Measurements from ENCODE around the gene SLC4A9.

The SLC4A9 gene

GRCh38 chr5:140358738-140359310, 1.2 kb upstream of the SLC4A9 start:
- Mint-ChIP-seq H3K9me3 (no peaks in the 10 kb centered on the region), H3K27ac (no peak overlapping the region), H3K4me3 (no peak overlapping the region), H3K4me1 (peaks cover 5% of the 10 kb centered on the region), H3K36me3 (ENCODE audit: low read depth) (no peaks in the 10 kb centered on the region), H3K27me3 (ENCODE audit: low read depth) (no peaks in the 10 kb centered on the region)
- TF ChIP-seq CTCF (IDR thresholded peaks at IDR 0.05; ENCODE audit: unreplicated experiment in 3 of 3): peak; percentile 34 to 42 (median 42)

- no peaks in the 10 kb centered on the region for H3K9me3 Mint-ChIP-seq
- no peak overlapping the region for H3K4me3 Mint-ChIP-seq
- H3K27me3 Mint-ChIP-seq (ENCODE audit: low read depth): no peaks in the 10 kb centered on the region
- no peak overlapping the region for H3K27ac Mint-ChIP-seq
- TF ChIP-seq CTCF (IDR thresholded peaks at IDR 0.05; ENCODE audit: unreplicated experiment in 3 of 3): no peak
- H3K4me1 Mint-ChIP-seq: peaks cover 5% of the 10 kb centered on the region
- H3K36me3 Mint-ChIP-seq (ENCODE audit: low read depth): no peaks in the 10 kb centered on the region
Observed at GRCh38 chr5:140360681-140361479, 886 bp downstream of the SLC4A9 start.

DNA sequence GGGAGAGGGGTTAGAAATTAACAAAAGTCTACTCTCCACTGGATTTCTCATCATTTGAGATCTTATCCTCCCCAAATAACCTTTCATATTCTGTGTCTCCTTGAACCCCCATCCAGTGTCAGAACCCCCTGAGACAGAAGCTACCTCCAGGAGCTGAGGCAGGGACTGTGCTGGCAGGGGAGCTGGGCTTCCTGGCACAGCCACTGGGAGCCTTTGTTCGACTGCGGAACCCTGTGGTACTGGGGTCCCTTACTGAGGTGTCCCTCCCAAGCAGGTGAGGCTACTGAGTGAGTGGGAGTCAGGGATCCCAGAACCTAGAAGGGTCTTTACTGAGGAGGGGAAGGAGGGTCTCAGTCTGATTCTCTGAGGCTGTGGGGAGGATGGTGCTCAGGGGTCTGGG, 1.9 kb downstream of the SLC4A9 start:
- H3K36me3 Mint-ChIP-seq (ENCODE audit: low read depth): no peaks in the 10 kb centered on the region
- H3K27ac Mint-ChIP-seq: no peak overlapping the region
- peaks cover 5% of the 10 kb centered on the region for H3K4me1 Mint-ChIP-seq
- no peaks in the 10 kb centered on the region for H3K9me3 Mint-ChIP-seq
- H3K27me3 Mint-ChIP-seq (ENCODE audit: low read depth): no peaks in the 10 kb centered on the region
- H3K4me3 Mint-ChIP-seq: no peak overlapping the region
- TF ChIP-seq CTCF (IDR thresholded peaks at IDR 0.05; ENCODE audit: unreplicated experiment in 3 of 3): no peak

DNA sequence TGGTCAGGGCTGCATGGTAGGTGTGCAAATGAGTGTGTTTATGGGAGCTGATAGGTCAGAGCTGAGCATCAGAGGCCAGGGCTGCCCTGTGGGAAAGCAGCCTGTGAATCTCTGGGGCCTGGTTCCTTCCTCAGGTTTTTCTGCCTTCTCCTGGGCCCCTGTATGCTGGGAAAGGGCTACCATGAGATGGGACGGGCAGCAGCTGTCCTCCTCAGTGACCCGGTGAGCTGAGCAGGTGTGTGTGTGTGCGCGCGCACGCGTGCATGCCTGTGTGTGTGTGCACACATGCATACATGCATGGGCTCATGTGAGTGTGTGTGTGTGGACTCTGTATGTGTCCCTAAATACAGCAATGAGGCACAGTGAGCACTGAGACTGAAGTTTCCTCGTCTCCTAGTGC, 2.3 kb downstream of the SLC4A9 start:
- no peak overlapping the region for H3K4me3 Mint-ChIP-seq
- H3K27ac Mint-ChIP-seq: no peak overlapping the region
- H3K9me3 Mint-ChIP-seq: no peaks in the 10 kb centered on the region
- no peaks in the 10 kb centered on the region for H3K27me3 Mint-ChIP-seq (ENCODE audit: low read depth)
- H3K36me3 Mint-ChIP-seq (ENCODE audit: low read depth): no peaks in the 10 kb centered on the region
- H3K4me1 Mint-ChIP-seq: peaks cover 5% of the 10 kb centered on the region
- TF ChIP-seq CTCF (IDR thresholded peaks at IDR 0.05; ENCODE audit: unreplicated experiment in 3 of 3): no peak

- H3K27me3 Mint-ChIP-seq (ENCODE audit: low read depth): no peaks in the 10 kb centered on the region
- H3K4me1 Mint-ChIP-seq: no peaks in the 10 kb centered on the region
- H3K36me3 Mint-ChIP-seq (ENCODE audit: low read depth): no peaks in the 10 kb centered on the region
- TF ChIP-seq CTCF (IDR thresholded peaks at IDR 0.05; ENCODE audit: unreplicated experiment in 3 of 3): peak; percentile 83 to 95 (median 88)
- no peaks in the 10 kb centered on the region for H3K9me3 Mint-ChIP-seq
- H3K27ac Mint-ChIP-seq: no peak overlapping the region
- H3K4me3 Mint-ChIP-seq: peak overlapping the region in 2 of 3 experiments; percentile 62 to 70
Observed at GRCh38 chr5:140362875-140363630, 3.1 kb downstream of the SLC4A9 start.
